ENCODE measurements around the gene FOXB1. TPM values are rescaled to one million over a fixed set of nuclear protein-coding genes. Genes with fewer than 3 reads are reported as not detected.
A peak's percentile ranks its signal among the peaks of the same experiment; 100 is the strongest.

The FOXB1 gene
- total RNA-seq, 1 experiment from 2014 or later: not detected

GRCh38 chr15:59996298-59997041 lies 7.6 kb upstream of the FOXB1 start:
- Mint-ChIP-seq H3K4me1 (ENCODE audit: low read depth, unreplicated experiment) (peaks cover 27% of the 10 kb centered on the region), H3K36me3 (ENCODE audit: insufficient read depth, unreplicated experiment) (peaks cover 7% of the 10 kb centered on the region), H3K27me3 (ENCODE audit: unreplicated experiment) (peaks cover 91% of the 10 kb centered on the region), H3K9me3 (ENCODE audit: low read depth, unreplicated experiment) (no peaks in the 10 kb centered on the region), H3K4me3 (ENCODE audit: low read depth, unreplicated experiment) (peak overlapping the region; percentile 34), H3K27ac (ENCODE audit: unreplicated experiment) (no peak overlapping the region)
- CTCF ChIA-PET: no interaction called here
- no peak for DNase-seq
- intact Hi-C loops (cut with micrococcal nuclease; ENCODE audit: unreplicated experiment): no loop called here
- no TSS peak for BruUV-seq (replicated peaks)
- TF ChIP-seq CTCF (IDR thresholded peaks at IDR 0.05; ENCODE audit: unreplicated experiment): no peak

DNA sequence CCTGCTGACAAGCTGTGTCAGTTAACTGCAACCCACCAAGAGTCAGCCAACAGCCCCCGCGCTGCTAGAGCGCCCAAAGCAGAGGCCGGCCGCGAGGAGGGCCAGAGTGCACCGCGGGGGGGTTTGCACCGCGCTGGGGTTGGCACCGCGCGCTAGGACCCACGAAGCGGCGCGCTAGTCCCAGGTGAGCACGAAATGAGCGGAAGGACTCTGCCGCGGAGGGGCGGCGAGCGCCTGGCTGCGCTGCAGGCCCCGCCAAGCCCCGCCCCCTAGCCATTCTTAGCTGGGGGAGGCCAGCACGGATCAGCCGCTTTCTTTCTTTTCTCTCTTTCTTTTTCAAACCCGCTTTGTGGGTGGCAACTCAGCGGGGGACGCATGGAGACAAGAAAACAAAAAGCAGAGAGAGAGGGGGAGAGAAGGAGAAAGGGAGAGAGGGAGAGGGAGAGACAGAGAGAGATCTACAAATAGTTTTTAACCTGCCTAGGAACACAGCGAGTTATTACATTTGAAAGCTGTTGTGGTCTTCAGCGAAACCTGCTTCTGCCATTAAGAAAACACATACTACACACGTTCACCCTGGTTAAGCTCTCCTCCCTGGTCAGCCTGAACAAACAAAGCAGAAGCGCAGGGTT lies 6.9 kb upstream of the FOXB1 start:
- DNase-seq: no peak
- intact Hi-C loops (cut with micrococcal nuclease; ENCODE audit: unreplicated experiment): no loop called here
- peaks cover 7% of the 10 kb centered on the region for H3K36me3 Mint-ChIP-seq (ENCODE audit: insufficient read depth, unreplicated experiment)
- H3K27me3 Mint-ChIP-seq (ENCODE audit: unreplicated experiment): peaks cover 96% of the 10 kb centered on the region
- no TSS peak for BruUV-seq (replicated peaks)
- peak overlapping the region; percentile 34 for H3K4me3 Mint-ChIP-seq (ENCODE audit: low read depth, unreplicated experiment)
- no peak overlapping the region for H3K27ac Mint-ChIP-seq (ENCODE audit: unreplicated experiment)
- no peaks in the 10 kb centered on the region for H3K9me3 Mint-ChIP-seq (ENCODE audit: low read depth, unreplicated experiment)
- CTCF ChIA-PET: no interaction called here
- no peak for TF ChIP-seq CTCF (IDR thresholded peaks at IDR 0.05; ENCODE audit: unreplicated experiment)
- H3K4me1 Mint-ChIP-seq (ENCODE audit: low read depth, unreplicated experiment): peaks cover 33% of the 10 kb centered on the region

DNA sequence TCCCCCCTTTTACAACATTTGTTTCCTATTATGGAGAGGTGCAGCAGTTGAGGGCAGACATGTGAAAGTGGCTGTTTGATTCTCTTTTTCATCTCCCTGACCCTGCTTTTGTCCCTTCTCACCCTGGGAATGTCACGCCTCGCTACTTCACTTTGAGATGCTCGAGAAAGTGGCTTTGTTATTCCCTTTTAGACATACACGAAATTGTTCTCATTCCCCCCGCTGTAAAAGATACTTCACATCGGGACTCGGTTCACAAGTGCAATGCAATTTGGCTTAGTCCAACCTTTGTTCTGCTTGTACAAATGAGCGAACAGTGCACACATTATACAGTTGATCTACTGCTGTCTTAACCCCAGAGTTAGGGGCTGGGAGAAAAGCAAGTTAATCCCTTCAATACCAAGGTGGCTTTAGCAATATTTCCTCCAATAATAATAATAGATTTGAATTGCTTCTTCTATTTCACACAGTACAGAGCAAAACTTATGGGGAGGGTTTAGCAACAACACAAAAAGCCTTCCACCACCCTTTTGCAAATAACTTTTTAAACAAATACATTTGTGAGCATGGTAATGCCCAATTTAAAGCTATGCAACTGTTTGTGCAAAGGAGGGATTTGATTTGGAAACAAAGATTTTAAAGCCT lies 5.7 kb upstream of the FOXB1 start:
- H3K9me3 Mint-ChIP-seq (ENCODE audit: low read depth, unreplicated experiment): no peaks in the 10 kb centered on the region
- no peak for DNase-seq
- TF ChIP-seq CTCF (IDR thresholded peaks at IDR 0.05; ENCODE audit: unreplicated experiment): no peak
- BruUV-seq (replicated peaks): no TSS peak
- H3K4me3 Mint-ChIP-seq (ENCODE audit: low read depth, unreplicated experiment): no peak overlapping the region
- H3K4me1 Mint-ChIP-seq (ENCODE audit: low read depth, unreplicated experiment): peaks cover 33% of the 10 kb centered on the region
- no peak overlapping the region for H3K27ac Mint-ChIP-seq (ENCODE audit: unreplicated experiment)
- CTCF ChIA-PET: no interaction called here
- H3K36me3 Mint-ChIP-seq (ENCODE audit: insufficient read depth, unreplicated experiment): peaks cover 7% of the 10 kb centered on the region
- intact Hi-C loops (cut with micrococcal nuclease; ENCODE audit: unreplicated experiment): no loop called here
- peaks cover 100% of the 10 kb centered on the region for H3K27me3 Mint-ChIP-seq (ENCODE audit: unreplicated experiment)

GRCh38 chr15:59998950-59999611 lies 5.0 kb upstream of the FOXB1 start:
- intact Hi-C loops (cut with micrococcal nuclease; ENCODE audit: unreplicated experiment): no loop called here
- H3K27ac Mint-ChIP-seq (ENCODE audit: unreplicated experiment): no peak overlapping the region
- no peak for TF ChIP-seq CTCF (IDR thresholded peaks at IDR 0.05; ENCODE audit: unreplicated experiment)
- CTCF ChIA-PET: no interaction called here
- peaks cover 100% of the 10 kb centered on the region for H3K27me3 Mint-ChIP-seq (ENCODE audit: unreplicated experiment)
- H3K4me1 Mint-ChIP-seq (ENCODE audit: low read depth, unreplicated experiment): peaks cover 33% of the 10 kb centered on the region
- H3K9me3 Mint-ChIP-seq (ENCODE audit: low read depth, unreplicated experiment): no peaks in the 10 kb centered on the region
- BruUV-seq (replicated peaks): no TSS peak
- DNase-seq: no peak
- peaks cover 7% of the 10 kb centered on the region for H3K36me3 Mint-ChIP-seq (ENCODE audit: insufficient read depth, unreplicated experiment)
- H3K4me3 Mint-ChIP-seq (ENCODE audit: low read depth, unreplicated experiment): no peak overlapping the region

Data from Calu3 (cell line).